Measurements from ENCODE around the gene COX4I1.

- no peak for TF ChIP-seq CTCF (IDR thresholded peaks at IDR 0.05)
- no peak for TF ChIP-seq EZH2 (IDR thresholded peaks at IDR 0.05)
These were observed 41.3 kb downstream of the COX4I1 start for GRCh38 chr16:85840801-85841200.
